ENCODE results near the gene PERCC1. TPM values are rescaled to one million over a fixed set of nuclear protein-coding genes. Genes with fewer than 3 reads are reported as not detected.

PERCC1 gene
- total RNA-seq, 2 donors from 2014 or later, result not detected

- ATAC-seq (ENCODE audit: insufficient number of reproducible peaks, low FRiP score, low read depth), result no peak
- TF ChIP-seq CTCF (IDR thresholded peaks at IDR 0.05), result no peak
Observed at GRCh38 chr16:1389762-1390161, 41.1 kb upstream of the PERCC1 start.

GRCh38 chr16:1390239-1390779 is 40.6 kb upstream of the PERCC1 start:
- DNase-seq (ENCODE audit: low spot score), result no peak
- Histone ChIP-seq H3K4me1 (ENCODE audit: control insufficient read depth in 1 of 2, low read depth in 2 of 2) (no peaks in the 10 kb centered on the region), H3K9me3 (no peaks in the 10 kb centered on the region), H3K27ac (no peak overlapping the region), H3K27me3 (replicated peaks; ENCODE audit: insufficient read depth) (no peaks in the 10 kb centered on the region), H3K4me3 (no peak overlapping the region), H3K36me3 (peaks cover 42% of the 10 kb centered on the region)
- TF ChIP-seq CTCF (IDR thresholded peaks at IDR 0.05), result no peak
- ATAC-seq (ENCODE audit: insufficient number of reproducible peaks, low FRiP score, low read depth), result no peak

More at GRCh38 chr16:1389762-1390161, 41.1 kb upstream of the PERCC1 start:
- Histone ChIP-seq H3K27me3 (replicated peaks; ENCODE audit: insufficient read depth) (no peaks in the 10 kb centered on the region), H3K9me3 (no peaks in the 10 kb centered on the region), H3K4me1 (ENCODE audit: control insufficient read depth in 1 of 2, low read depth in 2 of 2) (no peaks in the 10 kb centered on the region), H3K36me3 (peaks cover 46% of the 10 kb centered on the region), H3K27ac (no peak overlapping the region), H3K4me3 (no peak overlapping the region)
- DNase-seq (ENCODE audit: low spot score), result no peak

GRCh38 chr16:1392826-1393225 is 38.1 kb upstream of the PERCC1 start:
- H3K36me3 ChIP-seq, result peaks cover 48% of the 10 kb centered on the region
- ATAC-seq (ENCODE audit: insufficient number of reproducible peaks, low FRiP score, low read depth), result no peak
- no peaks in the 10 kb centered on the region for H3K9me3 ChIP-seq
- DNase-seq (ENCODE audit: low spot score), result no peak
- H3K27ac ChIP-seq, result no peak overlapping the region
- H3K4me1 ChIP-seq (ENCODE audit: control insufficient read depth in 1 of 2, low read depth in 2 of 2), result no peaks in the 10 kb centered on the region
- TF ChIP-seq CTCF (IDR thresholded peaks at IDR 0.05), result no peak
- H3K4me3 ChIP-seq, result no peak overlapping the region
- no peaks in the 10 kb centered on the region for H3K27me3 ChIP-seq (replicated peaks; ENCODE audit: insufficient read depth)

- H3K9me3 ChIP-seq, result no peaks in the 10 kb centered on the region
- H3K27ac ChIP-seq, result no peak overlapping the region
- no peaks in the 10 kb centered on the region for H3K27me3 ChIP-seq (replicated peaks; ENCODE audit: insufficient read depth)
- DNase-seq (ENCODE audit: low spot score) (no peak), ATAC-seq (ENCODE audit: insufficient number of reproducible peaks, low FRiP score, low read depth) (no peak)
- no peak overlapping the region for H3K4me3 ChIP-seq
- H3K4me1 ChIP-seq (ENCODE audit: control insufficient read depth in 1 of 2, low read depth in 2 of 2), result no peaks in the 10 kb centered on the region
- no peak for TF ChIP-seq CTCF (IDR thresholded peaks at IDR 0.05)
- peaks cover 46% of the 10 kb centered on the region for H3K36me3 ChIP-seq
Observed at GRCh38 chr16:1393613-1394176, 37.2 kb upstream of the PERCC1 start.

- H3K4me1 ChIP-seq (ENCODE audit: control insufficient read depth in 1 of 2, low read depth in 2 of 2), result no peaks in the 10 kb centered on the region
- no peak for TF ChIP-seq CTCF (IDR thresholded peaks at IDR 0.05)
Observed at GRCh38 chr16:1394367-1394951, 36.4 kb upstream of the PERCC1 start.

More at GRCh38 chr16:1394367-1394951, 36.4 kb upstream of the PERCC1 start:
- Histone ChIP-seq H3K36me3 (peaks cover 50% of the 10 kb centered on the region), H3K27ac (no peak overlapping the region), H3K27me3 (replicated peaks; ENCODE audit: insufficient read depth) (no peaks in the 10 kb centered on the region), H3K4me3 (no peak overlapping the region), H3K9me3 (no peaks in the 10 kb centered on the region)
- ATAC-seq (ENCODE audit: insufficient number of reproducible peaks, low FRiP score, low read depth), result no peak
- no peak for DNase-seq (ENCODE audit: low spot score)
